HCT116 (cell line): ENCODE data around the gene SIGLEC11. TPM values are rescaled to one million over a fixed set of nuclear protein-coding genes. Genes with fewer than 3 reads are reported as not detected.

Experiments
- ATAC-seq: fragments of 200-7000 bp; cut with Tn5 transposase; 2 replicates; pipeline ENCODE4 v1.9.1; 2020; ENCODE audit warnings: mild to moderate bottlenecking, moderate library complexity
- BruUV-seq: library from RNA; stranded (reverse); fragments of 400-500 nt; replicated peaks from 2 replicates; lab custom pipeline; 2021; lab: Mats Ljungman, UMichigan
- CTCF ChIA-PET: fragments of 300-600 bp; sonication (Branson Sonifier 250); formaldehyde crosslinking; loops from one replicate; lab custom pipeline; 2021; ENCODE audit warnings: antibody characterized with exemption; lab: Charles Lee
- POLR2A ChIA-PET: fragments of 300-600, 350-600 bp; sonication (Branson Sonifier 250); formaldehyde crosslinking; loops from one replicate; lab custom pipeline; 2021; ENCODE audit warnings: antibody characterized with exemption; lab: Charles Lee
- RAD21 ChIA-PET, 2 experiments: fragments of 300-600 bp; sonication (Branson Sonifier 250); formaldehyde crosslinking; loops; one replicate each; lab custom pipeline; 2023; ENCODE audit warnings: low total read pairs in 2 of 2; ENCODE audit not compliant: uncharacterized antibody in 2 of 2, unreplicated experiment in 2 of 2, low non-redundant PET in 1 of 2; lab: Charles Lee
- DNase-seq: peaks from one replicate; pipeline ENCODE4 v3.0.0-alpha.2; 2010; ENCODE audit warnings: low read depth, low spot score
- H2AFZ ChIP-seq: fragments of 200-600 bp; shearing (Covaris generic), sonication (generic); 2 replicates; pipeline ENCODE4 v1.6.1; 2017; ENCODE audit warnings: low read depth, mixed run types, mixed read lengths, antibody characterized with exemption, low read length; ENCODE audit not compliant: poor library complexity, severe bottlenecking
- H3K27ac ChIP-seq: 2 replicates; pipeline ENCODE4 v1.5.1; 2012; ENCODE audit warnings: low read depth, low read length
- H3K27me3 ChIP-seq: fragments of 200-600 bp; sonication (generic); 2 replicates; pipeline ENCODE4 v1.6.1; 2016; ENCODE audit warnings: mixed run types, low read length, mixed read lengths; ENCODE audit not compliant: insufficient read depth
- H3K36me3 ChIP-seq, 2 experiments: fragments of 200-500 bp in 1 of 2; fragments of 200-600 bp in 1 of 2; sonication (Bioruptor generic) in 1 of 2; sonication (generic) in 1 of 2; 2 replicates each; pipeline versions ENCODE4 v1.5.1 to v1.6.1; 2014 to 2016; ENCODE audit warnings: low read length in 2 of 2, inconsistent platforms in 1 of 2, mixed read lengths in 1 of 2, mixed run types in 1 of 2; ENCODE audit not compliant: insufficient read depth in 2 of 2, control insufficient read depth in 1 of 2
- H3K4me1 ChIP-seq, 2 experiments: fragments of 200-600 bp in 1 of 2; sonication (generic) in 1 of 2; 2 replicates each; pipeline versions ENCODE4 v1.5.1 to v1.6.1; 2012 to 2017; ENCODE audit warnings: low read length in 2 of 2, inconsistent platforms in 1 of 2, mild to moderate bottlenecking in 1 of 2, mixed read lengths in 1 of 2, mixed run types in 1 of 2, moderate library complexity in 1 of 2; ENCODE audit not compliant: insufficient read depth in 2 of 2, control insufficient read depth in 1 of 2
- H3K4me2 ChIP-seq: fragments of 200-600 bp; sonication (generic); 2 replicates; pipeline ENCODE4 v1.6.1; 2017; ENCODE audit warnings: mixed run types, low read length, mixed read lengths
- H3K4me3 ChIP-seq, 2 experiments: fragments of 200-600 bp in 1 of 2; sonication (generic) in 1 of 2; replicated peaks in 1 of 2; 2 replicates each; pipeline ENCODE4 v1.5.1; 2011 to 2016; ENCODE audit warnings: low read length in 2 of 2, control low read depth in 1 of 2, low read depth in 1 of 2, mild to moderate bottlenecking in 1 of 2, mixed read lengths in 1 of 2, mixed run types in 1 of 2
- H3K79me2 ChIP-seq: fragments of 200-600 bp; sonication (generic); 2 replicates; pipeline ENCODE4 v1.6.1; 2017; ENCODE audit warnings: mild to moderate bottlenecking, mixed run types, low read length, moderate library complexity, mixed read lengths; ENCODE audit not compliant: insufficient read depth
- H3K9ac ChIP-seq: fragments of 200-600 bp; sonication (generic); 2 replicates; pipeline ENCODE4 v1.6.1; 2016; ENCODE audit warnings: low read length, mixed read lengths
- H3K9me2 ChIP-seq: fragments of 200-600 bp; sonication (generic), shearing (Covaris generic); 2 replicates; pipeline ENCODE4 v1.6.1; 2017; ENCODE audit warnings: mixed run types, mild to moderate bottlenecking, moderate library complexity; ENCODE audit not compliant: insufficient read depth
- H3K9me3 ChIP-seq, 2 experiments: fragments of 200-500 bp in 1 of 2; fragments of 200-600 bp in 1 of 2; sonication (Bioruptor generic) in 1 of 2; sonication (generic) in 1 of 2; 2 replicates each; pipeline ENCODE4 v1.6.1; 2014 to 2017; ENCODE audit warnings: low read length in 2 of 2, mixed read lengths in 2 of 2, inconsistent platforms in 1 of 2, low read depth in 1 of 2, mild to moderate bottlenecking in 1 of 2, mixed run types in 1 of 2, moderate library complexity in 1 of 2; ENCODE audit not compliant: control insufficient read depth in 1 of 2, insufficient read depth in 1 of 2
- H4K20me1 ChIP-seq: fragments of 200-600 bp; sonication (generic), shearing (Covaris generic); 2 replicates; pipeline ENCODE4 v1.6.1; 2017; ENCODE audit warnings: mixed run types, mild to moderate bottlenecking, moderate library complexity; ENCODE audit not compliant: insufficient read depth
- ATF3 ChIP-seq: IDR thresholded peaks from 2 replicates; pipeline ENCODE4 v1.6.1; 2012
- CBX3 ChIP-seq: IDR thresholded peaks from 2 replicates; pipeline ENCODE4 v1.6.1; 2012; ENCODE audit warnings: low read depth
- CEBPB ChIP-seq: IDR thresholded peaks from 2 replicates; pipeline ENCODE4 v1.6.1; 2012; ENCODE audit warnings: low read depth
- CTCF ChIP-seq, 3 experiments: fragments of 200-600 bp in 1 of 3; sonication (generic) in 1 of 3; IDR thresholded peaks in 2 of 3; conservative IDR thresholded peaks in 1 of 3; 2 replicates each; pipeline ENCODE4 v1.5.1; 2012 to 2017; ENCODE audit warnings: low read depth in 2 of 3, low read length in 2 of 3, antibody characterized with exemption in 1 of 3, borderline replicate concordance in 1 of 3, control low read depth in 1 of 3, mild to moderate bottlenecking in 1 of 3, mixed read lengths in 1 of 3, mixed run types in 1 of 3, moderate library complexity in 1 of 3; ENCODE audit not compliant: insufficient read depth in 1 of 3
- EGR1 ChIP-seq: IDR thresholded peaks from 2 replicates; pipeline ENCODE4 v1.6.1; 2012; ENCODE audit warnings: low read depth
- ELF1 ChIP-seq: IDR thresholded peaks from 2 replicates; pipeline ENCODE4 v1.6.1; 2012; ENCODE audit warnings: low read depth, borderline replicate concordance
- EZH2 ChIP-seq: fragments of 200-600 bp; sonication (generic); IDR thresholded peaks from 2 replicates; pipeline ENCODE4 v1.6.1; 2017; ENCODE audit warnings: antibody characterized with exemption, mixed run types
- EZH2phosphoT487 ChIP-seq: fragments of 200-600 bp; IDR thresholded peaks from 2 replicates; pipeline ENCODE4 v1.6.1; 2018; ENCODE audit warnings: antibody characterized with exemption, borderline replicate concordance
- FOSL1 ChIP-seq: IDR thresholded peaks from 2 replicates; pipeline ENCODE4 v1.6.1; 2012; ENCODE audit warnings: low read depth
- JUND ChIP-seq: IDR thresholded peaks from 2 replicates; pipeline ENCODE4 v1.6.1; 2012
- MAX ChIP-seq: IDR thresholded peaks from 2 replicates; pipeline ENCODE4 v1.6.1; 2012
- POLR2AphosphoS5 ChIP-seq: IDR thresholded peaks from 2 replicates; pipeline ENCODE4 v1.6.1; 2011; ENCODE audit warnings: mild to moderate bottlenecking, low read depth, low read length, moderate library complexity
- RAD21 ChIP-seq: IDR thresholded peaks from 2 replicates; pipeline ENCODE4 v1.6.1; 2012; ENCODE audit warnings: low read depth, mild to moderate bottlenecking
- SIN3A ChIP-seq: IDR thresholded peaks from 2 replicates; pipeline ENCODE4 v1.6.1; 2012; ENCODE audit warnings: low read depth
- SP1 ChIP-seq: IDR thresholded peaks from 2 replicates; pipeline ENCODE4 v1.6.1; 2012; ENCODE audit warnings: low read depth
- SRF ChIP-seq: IDR thresholded peaks from 2 replicates; pipeline ENCODE4 v1.6.1; 2012; ENCODE audit warnings: low read depth
- TCF7L2 ChIP-seq: IDR thresholded peaks from 2 replicates; pipeline ENCODE4 v1.7.0; 2011; ENCODE audit warnings: borderline replicate concordance, inconsistent platforms; ENCODE audit not compliant: insufficient read depth, insufficient read length; ENCODE audit errors: extremely low read depth
- ZBTB33 ChIP-seq: IDR thresholded peaks from 2 replicates; pipeline ENCODE4 v1.6.1; 2011; ENCODE audit warnings: mild to moderate bottlenecking, low read length, moderate library complexity; ENCODE audit not compliant: insufficient replicate concordance; ENCODE audit errors: extremely low read depth
- ZFX ChIP-seq: fragments of 450-650 bp; IDR thresholded peaks from 2 replicates; pipeline ENCODE4 v1.6.1; 2017
- ZNF274 ChIP-seq: fragments of 200-500 bp; sonication (Bioruptor generic); IDR thresholded peaks from 2 replicates; pipeline ENCODE4 v1.6.1; 2014; ENCODE audit warnings: mild to moderate bottlenecking, low read depth, low read length, inconsistent platforms
- intact Hi-C: fragments of 100-400 bp; cut with micrococcal nuclease; formaldehyde crosslinking; loops from 2 replicates; pipeline ENCODE4 v1.10.0; 2022
- total RNA-seq: library from RNA; stranded (reverse); gene quantifications from one replicate; pipeline ENCODE4 v1.2.1, GENCODE V29; 2021; ENCODE audit not compliant: unreplicated experiment

SIGLEC11 gene
- total RNA-seq, 1 experiment from 2014 or later: not detected

- no peaks in the 10 kb centered on the region for H3K9me2 ChIP-seq
- ChIA-PET CTCF (no interaction called here), POLR2A (no interaction called here), RAD21 (no interaction called here)
- no peak overlapping the region for H3K9ac ChIP-seq
- no peak overlapping the region for H3K27ac ChIP-seq
- no peaks in the 10 kb centered on the region for H3K79me2 ChIP-seq
- no peak for ATAC-seq
- no peaks in the 10 kb centered on the region; a peak in 1 of 4 replicates for H3K36me3 ChIP-seq
- no peak overlapping the region for H2AFZ ChIP-seq
- H3K4me3 ChIP-seq: no peak overlapping the region
- H4K20me1 ChIP-seq: no peaks in the 10 kb centered on the region
- intact Hi-C loops: no loop called here
- H3K9me3 ChIP-seq: no peaks in the 10 kb centered on the region
- no peaks in the 10 kb centered on the region for H3K4me1 ChIP-seq
- DNase-seq: no peak
- no peaks in the 10 kb centered on the region for H3K27me3 ChIP-seq
- no TSS peak for BruUV-seq
- H3K4me2 ChIP-seq: no peak overlapping the region
- TF ChIP-seq ATF3: no peak
- no peak for TF ChIP-seq FOSL1
- TF ChIP-seq ZBTB33: no peak
- TF ChIP-seq ZFX: no peak
- no peak for TF ChIP-seq CTCF (IDR thresholded peaks at IDR 0.05 in 2 of 3, conservative IDR thresholded peaks at IDR 0.05 in 1 of 3; ENCODE audit: borderline replicate concordance in 1 of 3, insufficient read depth in 1 of 3, low read depth in 2 of 3, low read length in 2 of 3)
- TF ChIP-seq CBX3: no peak
- no peak for TF ChIP-seq EZH2
- no peak for TF ChIP-seq SIN3A
- no peak for TF ChIP-seq CEBPB
- no peak for TF ChIP-seq MAX
- TF ChIP-seq SP1: no peak
- no peak for TF ChIP-seq ELF1
- TF ChIP-seq RAD21: no peak
- TF ChIP-seq JUND: no peak
- no peak for TF ChIP-seq POLR2AphosphoS5
- TF ChIP-seq TCF7L2: no peak
- TF ChIP-seq EZH2phosphoT487: no peak
- TF ChIP-seq SRF: no peak
- no peak for TF ChIP-seq ZNF274
- no peak for TF ChIP-seq EGR1
Measured at GRCh38 chr19:49976496-49976895, 15.5 kb upstream of the SIGLEC11 start.
